A673 (cell line): ENCODE results near the gene SH3TC1.

Experiments used
- CTCF ChIP-seq: fragments of 300-800, 200-600 bp; sonication (generic); conservative IDR thresholded peaks from 2 replicates; pipeline ENCODE4 v1.5.1; 2017; ENCODE audit warnings: low read depth, mild to moderate bottlenecking, antibody characterized with exemption, low read length, moderate library complexity, mixed read lengths
- EZH2 ChIP-seq: fragments of 200-600 bp; sonication (generic); IDR thresholded peaks from 2 replicates; pipeline ENCODE4 v1.6.1; 2017; ENCODE audit warnings: borderline replicate concordance, low read depth, mild to moderate bottlenecking, mixed read lengths, antibody characterized with exemption, low read length; ENCODE audit not compliant: poor library complexity, severe bottlenecking

GRCh38 chr4:8274765-8275547 lies 75.9 kb downstream of the SH3TC1 start:
- TF ChIP-seq CTCF (peak; percentile 58), EZH2 (no peak)
